ENCODE measurements around the gene RFLNA. TPM values are rescaled to one million over a fixed set of nuclear protein-coding genes. Genes with fewer than 3 reads are reported as not detected.

RFLNA gene
- total and polyA plus RNA-seq, 2 experiments from 2014 or later: 57.8 to 67.8 TPM

DNA sequence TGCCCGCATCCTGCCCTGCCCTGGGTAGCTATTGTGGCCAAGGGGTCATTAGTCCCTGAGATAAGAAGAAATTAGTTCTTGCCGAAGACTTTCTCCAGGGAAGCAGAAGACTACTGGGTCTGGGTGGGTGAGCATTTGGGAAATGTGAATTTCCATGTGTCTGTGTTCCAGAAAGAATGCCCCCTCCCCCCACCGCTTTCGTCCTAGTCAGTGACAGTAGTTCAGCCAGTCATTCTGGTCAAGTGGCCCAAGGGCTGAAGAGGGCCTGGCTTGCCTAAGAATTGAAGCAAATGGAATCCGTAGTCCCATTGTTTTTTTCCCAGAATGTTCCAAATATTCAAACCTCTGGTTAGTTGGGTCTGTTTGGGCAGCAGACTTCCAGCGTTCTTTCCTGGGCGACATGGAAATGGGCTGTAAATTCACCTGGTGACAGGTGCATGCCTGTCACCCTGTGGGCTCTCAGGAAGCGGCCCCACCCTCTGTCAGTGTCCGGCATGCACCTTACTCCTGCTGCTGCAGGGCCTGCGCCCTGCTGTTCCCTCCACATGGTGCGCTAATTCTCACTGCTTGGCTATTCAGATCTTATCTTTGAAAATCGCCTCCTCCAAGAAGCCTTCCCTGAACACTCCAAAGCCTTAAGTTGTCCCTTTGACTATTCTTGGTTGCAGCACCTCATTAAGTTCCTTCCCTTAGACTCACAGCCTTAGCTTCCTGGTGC, 1.4 kb upstream of the RFLNA start:
- no peak for DNase-seq (ENCODE audit: low spot score)
- no peak overlapping the region for H3K27ac ChIP-seq
- WGBS (ENCODE audit: low lambda C conversion rate, missing lambda C conversion rate): 75% methylated on average over 12 of the region's 12 CpGs

DNA sequence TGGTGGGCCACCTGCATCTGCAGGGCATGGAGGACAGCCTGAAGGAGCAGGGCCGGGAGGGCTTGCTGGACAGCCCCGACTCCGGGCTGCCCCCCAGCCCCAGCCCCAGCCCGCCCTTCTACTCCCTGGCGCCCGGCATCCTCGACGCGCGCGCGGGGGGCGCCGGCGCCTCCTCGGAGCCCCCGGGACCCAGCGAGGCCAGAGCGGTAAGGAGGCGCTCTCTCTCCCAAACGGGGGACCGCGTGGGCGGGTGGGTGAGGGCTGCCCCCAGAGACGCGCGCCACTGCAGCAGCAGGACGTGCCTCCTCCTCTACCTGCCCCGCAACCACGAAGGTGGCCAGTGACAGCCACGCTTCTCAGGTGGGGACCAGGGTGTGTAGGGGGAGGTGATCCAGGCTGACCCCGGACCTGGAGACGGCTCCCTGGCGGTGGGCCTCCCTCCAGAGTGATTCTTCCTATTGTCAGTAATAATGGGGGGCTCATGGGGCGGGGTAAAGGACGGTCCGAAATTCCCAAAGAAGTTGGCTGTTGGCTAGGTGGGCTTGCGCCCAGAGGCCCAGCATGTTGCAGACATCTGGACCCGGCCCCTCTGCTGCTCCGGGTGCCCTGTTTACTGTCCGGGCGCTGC, 652 bp downstream of the RFLNA start:
- Histone ChIP-seq H3K9me2 (replicated peaks; ENCODE audit: insufficient read depth) (no peaks in the 10 kb centered on the region), H3K4me3 (peak overlapping the region; percentile 79), H2AFZ (no peak overlapping the region), H3K36me3 (replicated peaks; ENCODE audit: insufficient read depth, low read depth) (no peaks in the 10 kb centered on the region), H3K27me3 (no peaks in the 10 kb centered on the region), H3K27ac (peak overlapping the region; percentile 87), H4K20me1 (ENCODE audit: insufficient read depth, poor library complexity, severe bottlenecking) (peaks cover 24% of the 10 kb centered on the region), H3K4me2 (peak overlapping the region; percentile 86), H3K4me1 (ENCODE audit: insufficient read depth) (peaks cover 27% of the 10 kb centered on the region), H3K79me2 (peaks cover 45% of the 10 kb centered on the region), H3K9me3 (ENCODE audit: low read depth) (no peaks in the 10 kb centered on the region)
- TF ChIP-seq, protein P1, sequence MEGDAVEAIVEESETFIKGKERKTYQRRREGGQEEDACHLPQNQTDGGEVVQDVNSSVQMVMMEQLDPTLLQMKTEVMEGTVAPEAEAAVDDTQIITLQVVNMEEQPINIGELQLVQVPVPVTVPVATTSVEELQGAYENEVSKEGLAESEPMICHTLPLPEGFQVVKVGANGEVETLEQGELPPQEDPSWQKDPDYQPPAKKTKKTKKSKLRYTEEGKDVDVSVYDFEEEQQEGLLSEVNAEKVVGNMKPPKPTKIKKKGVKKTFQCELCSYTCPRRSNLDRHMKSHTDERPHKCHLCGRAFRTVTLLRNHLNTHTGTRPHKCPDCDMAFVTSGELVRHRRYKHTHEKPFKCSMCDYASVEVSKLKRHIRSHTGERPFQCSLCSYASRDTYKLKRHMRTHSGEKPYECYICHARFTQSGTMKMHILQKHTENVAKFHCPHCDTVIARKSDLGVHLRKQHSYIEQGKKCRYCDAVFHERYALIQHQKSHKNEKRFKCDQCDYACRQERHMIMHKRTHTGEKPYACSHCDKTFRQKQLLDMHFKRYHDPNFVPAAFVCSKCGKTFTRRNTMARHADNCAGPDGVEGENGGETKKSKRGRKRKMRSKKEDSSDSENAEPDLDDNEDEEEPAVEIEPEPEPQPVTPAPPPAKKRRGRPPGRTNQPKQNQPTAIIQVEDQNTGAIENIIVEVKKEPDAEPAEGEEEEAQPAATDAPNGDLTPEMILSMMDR (IDR thresholded peaks at IDR 0.05; ENCODE audit: poor library complexity): no peak
- TF ChIP-seq EZH2 (IDR thresholded peaks at IDR 0.05; ENCODE audit: borderline replicate concordance) (no peak), EZH2phosphoT487 (IDR thresholded peaks at IDR 0.05; ENCODE audit: low read depth, severe bottlenecking, unreplicated experiment) (no peak)
- DNase-seq (ENCODE audit: low spot score): no peak
- WGBS (ENCODE audit: low lambda C conversion rate, missing lambda C conversion rate): 14% methylated on average over 23 of the region's 42 CpGs

More for the DNA sequence above, 1.4 kb upstream of the RFLNA start:
- no peaks in the 10 kb centered on the region for H3K9me3 ChIP-seq (ENCODE audit: low read depth)
- H3K36me3 ChIP-seq (replicated peaks; ENCODE audit: insufficient read depth, low read depth): no peaks in the 10 kb centered on the region
- peaks cover 38% of the 10 kb centered on the region for H3K4me1 ChIP-seq (ENCODE audit: insufficient read depth)
- H3K4me3 ChIP-seq: no peak overlapping the region
- H3K9me2 ChIP-seq (replicated peaks; ENCODE audit: insufficient read depth): no peaks in the 10 kb centered on the region
- H2AFZ ChIP-seq: no peak overlapping the region
- peaks cover 11% of the 10 kb centered on the region for H4K20me1 ChIP-seq (ENCODE audit: insufficient read depth, poor library complexity, severe bottlenecking)
- no peak overlapping the region for H3K4me2 ChIP-seq
- H3K27me3 ChIP-seq: no peaks in the 10 kb centered on the region
- no peak for TF ChIP-seq EZH2 (IDR thresholded peaks at IDR 0.05; ENCODE audit: borderline replicate concordance)
- no peak for TF ChIP-seq EZH2phosphoT487 (IDR thresholded peaks at IDR 0.05; ENCODE audit: low read depth, severe bottlenecking, unreplicated experiment)
- TF ChIP-seq, protein P1 (IDR thresholded peaks at IDR 0.05; ENCODE audit: poor library complexity): no peak
- peaks cover 25% of the 10 kb centered on the region for H3K79me2 ChIP-seq

DNA sequence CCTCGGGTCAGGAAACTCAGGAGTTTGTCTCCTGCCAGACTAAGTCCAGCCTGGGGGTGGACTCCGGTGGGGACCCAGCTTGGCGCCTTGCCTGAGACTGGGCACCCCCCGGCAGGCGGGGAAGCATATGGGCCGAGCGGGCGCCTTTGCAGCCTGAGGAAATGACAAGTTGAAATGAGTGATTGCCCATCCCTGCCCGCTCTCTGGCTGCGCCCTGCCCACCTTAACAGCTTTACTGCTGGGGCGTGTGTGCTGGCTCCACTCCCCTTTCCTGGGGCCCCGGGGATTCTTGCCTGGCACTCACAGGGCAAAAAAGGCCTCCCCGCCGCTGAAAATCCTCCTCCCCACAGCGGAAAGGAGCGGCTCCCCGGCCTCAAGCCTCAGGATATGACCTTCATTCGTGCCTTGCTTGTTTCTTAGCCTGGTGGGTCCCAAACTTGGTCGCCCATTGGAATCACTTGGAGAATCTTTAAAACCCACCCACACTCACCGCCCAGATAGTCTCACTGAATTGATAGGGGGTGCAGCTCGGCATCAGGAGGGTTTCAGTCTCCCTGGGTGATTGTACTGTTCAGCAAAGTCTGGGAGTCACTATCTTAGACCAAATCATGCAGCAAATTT, 1.5 kb downstream of the RFLNA start:
- no peaks in the 10 kb centered on the region for H3K9me3 ChIP-seq (ENCODE audit: low read depth)
- H3K36me3 ChIP-seq (replicated peaks; ENCODE audit: insufficient read depth, low read depth): no peaks in the 10 kb centered on the region
- peak; percentile 76 for DNase-seq (ENCODE audit: low spot score)
- peaks cover 32% of the 10 kb centered on the region for H4K20me1 ChIP-seq (ENCODE audit: insufficient read depth, poor library complexity, severe bottlenecking)
- no peaks in the 10 kb centered on the region for H3K27me3 ChIP-seq
- no peak overlapping the region for H2AFZ ChIP-seq
- peak overlapping the region; percentile 87 for H3K27ac ChIP-seq
- peak overlapping the region; percentile 79 for H3K4me3 ChIP-seq
- peak overlapping the region; percentile 86 for H3K4me2 ChIP-seq
- TF ChIP-seq EZH2 (IDR thresholded peaks at IDR 0.05; ENCODE audit: borderline replicate concordance) (no peak), EZH2phosphoT487 (IDR thresholded peaks at IDR 0.05; ENCODE audit: low read depth, severe bottlenecking, unreplicated experiment) (no peak)
- TF ChIP-seq, protein P1 (IDR thresholded peaks at IDR 0.05; ENCODE audit: poor library complexity): no peak
- peaks cover 52% of the 10 kb centered on the region for H3K79me2 ChIP-seq
- H3K4me1 ChIP-seq (ENCODE audit: insufficient read depth): peaks cover 27% of the 10 kb centered on the region
- 28% methylated on average over 21 of the region's 21 CpGs for WGBS (ENCODE audit: low lambda C conversion rate, missing lambda C conversion rate)
- H3K9me2 ChIP-seq (replicated peaks; ENCODE audit: insufficient read depth): no peaks in the 10 kb centered on the region
